PC-9 (cell line): ENCODE measurements around the gene RASSF4.

Experiments
- CTCF ChIP-seq: fragments of 200-600 bp; sonication (generic); conservative IDR thresholded peaks from 2 replicates; pipeline ENCODE4 v1.6.1; 2017; ENCODE audit warnings: mixed run types, antibody characterized with exemption, mild to moderate bottlenecking, moderate library complexity
- EZH2 ChIP-seq: fragments of 200-600 bp; sonication (generic); IDR thresholded peaks from 2 replicates; pipeline ENCODE4 v1.8.0; 2017; ENCODE audit warnings: antibody characterized with exemption, low read depth

- TF ChIP-seq CTCF (no peak), EZH2 (no peak)
These were observed 32.0 kb downstream of the RASSF4 start for GRCh38 chr10:44991571-44991970.
